ENCODE results near the gene TYMP.

GRCh38 chr22:50502628-50503474, 27.0 kb downstream of the TYMP start:
- no peak for TF ChIP-seq CTCF (conservative IDR thresholded peaks at IDR 0.05; ENCODE audit: low read depth, low read length)
- no peak for TF ChIP-seq EZH2 (IDR thresholded peaks at IDR 0.05; ENCODE audit: borderline replicate concordance, low read depth, low read length, poor library complexity, severe bottlenecking)
